HG03060 (cell line): Measurements from ENCODE around the gene MARS2.
"Not testable (repeated sequence)": the region's sequence is repeated elsewhere in the genome, so short reads cannot be mapped to it uniquely, and the experiment has no call there.

Experiments
- ATAC-seq: cut with Tn5 transposase; IDR thresholded peaks from one replicate; pipeline ENCODE4 v1.9.1; 2021; ENCODE audit warnings: low read depth, moderate number of reproducible peaks; ENCODE audit not compliant: unreplicated experiment

Gene MARS2

DNA sequence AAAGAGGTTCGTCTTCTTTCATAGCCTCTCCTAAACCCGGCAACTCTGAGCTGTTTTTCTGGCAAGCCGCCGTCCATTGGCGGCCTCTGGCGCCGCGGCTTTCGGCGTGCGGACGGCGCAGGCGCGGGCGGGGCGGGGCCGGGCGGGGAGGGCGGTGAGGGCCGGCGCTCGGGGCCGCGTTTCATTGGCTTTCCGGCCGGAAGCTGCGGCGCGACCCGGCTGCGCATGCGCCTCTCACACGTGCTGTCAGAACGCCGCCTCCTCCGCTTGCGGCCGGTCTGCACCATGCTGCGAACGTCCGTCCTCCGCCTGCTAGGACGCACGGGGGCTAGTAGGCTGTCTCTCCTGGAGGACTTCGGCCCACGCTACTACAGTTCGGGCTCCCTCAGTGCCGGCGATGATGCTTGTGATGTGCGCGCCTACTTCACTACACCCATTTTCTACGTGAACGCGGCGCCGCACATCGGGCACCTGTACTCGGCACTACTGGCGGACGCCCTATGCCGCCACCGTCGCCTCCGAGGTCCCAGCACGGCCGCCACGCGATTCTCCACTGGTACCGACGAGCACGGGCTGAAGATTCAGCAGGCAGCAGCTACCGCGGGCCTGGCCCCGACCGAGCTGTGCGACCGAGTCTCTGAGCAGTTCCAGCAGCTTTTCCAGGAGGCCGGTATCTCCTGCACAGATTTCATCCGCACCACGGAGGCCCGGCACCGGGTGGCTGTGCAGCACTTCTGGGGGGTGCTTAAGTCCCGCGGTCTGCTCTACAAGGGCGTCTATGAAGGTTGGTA, at the start of gene MARS2:
MARS2 (plus strand) TSS at position 249 of the 791 bp plus-strand sequence; CDS start at position 286, 37 bp downstream.
- ATAC-seq: peak; percentile 53

DNA sequence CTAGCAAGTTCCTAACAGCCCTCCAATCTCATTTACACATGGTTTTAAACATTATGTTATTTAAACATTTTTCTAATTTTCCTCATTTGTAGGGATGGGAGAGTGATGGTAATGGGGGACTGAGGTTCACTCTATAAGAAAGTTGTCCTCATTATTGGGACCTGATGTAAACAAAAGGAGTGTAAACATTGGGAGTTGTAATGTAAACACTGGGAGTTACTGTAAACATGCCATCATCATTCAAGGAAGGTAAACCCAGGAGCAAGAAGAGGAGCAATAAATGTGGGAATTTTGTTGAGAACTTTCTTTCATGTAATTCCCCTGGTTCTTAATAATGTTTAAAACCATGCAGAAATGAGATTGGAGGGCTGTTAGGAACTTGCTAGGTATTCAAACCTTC, 47.6 kb upstream of the MARS2 start:
- no peak for ATAC-seq

DNA sequence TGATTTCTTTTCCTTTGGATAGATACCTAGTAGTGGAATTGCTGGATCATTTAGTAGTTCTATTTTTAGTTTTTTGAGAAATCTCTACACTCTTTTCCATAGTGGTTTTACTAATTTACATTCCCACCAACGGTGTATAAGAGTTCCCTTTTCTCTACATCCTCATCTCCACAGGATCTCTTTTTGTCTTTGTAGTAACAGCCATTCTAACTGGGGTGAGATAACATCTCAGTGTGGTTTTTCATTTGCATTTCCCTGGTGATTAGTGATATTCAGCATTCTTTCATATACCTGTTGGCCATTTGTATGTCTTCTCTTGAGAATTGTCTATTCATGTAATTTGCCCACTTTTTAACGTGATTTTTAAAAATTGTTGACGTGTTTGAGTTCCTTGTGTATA, 43.5 kb upstream of the MARS2 start:
- no peak for ATAC-seq

DNA sequence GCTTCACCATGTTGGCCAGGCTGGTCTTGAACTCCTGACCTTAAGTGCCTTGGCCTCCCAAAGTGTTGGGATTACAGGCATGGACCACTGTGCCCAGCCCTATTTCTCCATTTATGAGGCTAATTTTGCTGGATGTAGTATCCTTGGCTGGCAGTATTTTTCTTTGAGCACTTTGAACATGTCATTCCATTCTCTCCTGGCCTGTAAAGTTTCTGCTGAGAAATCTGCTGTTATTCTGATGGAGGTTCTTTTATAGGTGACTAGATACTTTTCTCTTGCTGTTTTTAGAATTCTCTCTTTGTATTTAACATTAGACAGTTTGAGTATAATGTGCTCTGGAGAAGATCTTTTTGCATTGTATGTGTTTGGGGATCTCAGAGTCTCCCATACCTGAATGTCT, 38.9 kb upstream of the MARS2 start:
- ATAC-seq: no peak

DNA sequence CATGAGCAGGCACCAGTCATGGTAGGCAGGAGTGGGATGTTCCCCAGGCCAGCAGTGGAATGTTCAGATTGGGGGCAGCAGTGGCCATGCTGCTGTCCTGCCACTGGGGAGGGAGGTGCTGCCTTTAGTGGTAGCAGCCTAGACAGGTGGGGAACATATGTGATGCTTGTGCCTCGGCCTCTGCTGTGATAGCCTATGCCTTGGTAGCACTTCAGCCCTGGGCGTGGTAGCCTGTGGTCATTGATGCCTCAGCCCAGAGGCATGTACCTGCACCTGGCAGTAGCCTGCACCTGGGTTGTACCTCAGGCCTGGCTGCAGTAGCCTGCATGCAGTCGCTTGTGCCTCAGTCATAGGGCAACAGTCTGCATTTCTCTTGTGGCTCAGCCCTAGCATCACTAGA, 36.9 kb upstream of the MARS2 start:
- ATAC-seq: no peak

DNA sequence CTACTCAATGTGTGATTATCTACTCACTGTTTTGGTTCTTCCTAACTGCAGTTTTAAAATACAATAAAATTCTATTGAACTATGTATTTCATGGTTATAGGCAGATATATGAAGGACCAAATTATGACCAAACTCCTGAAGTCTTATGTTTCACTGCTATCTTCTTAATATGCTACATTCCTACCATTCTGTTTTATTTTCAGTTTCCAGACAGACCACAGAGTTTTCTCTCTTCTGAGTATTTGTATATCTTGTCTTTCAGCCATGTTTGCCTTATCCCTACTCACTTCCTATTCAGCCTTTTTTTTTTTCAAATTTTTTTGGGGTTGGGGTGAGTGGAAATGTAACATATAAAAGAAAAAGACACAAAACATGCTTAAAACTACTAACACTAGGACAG, 36.1 kb upstream of the MARS2 start:
- no peak for ATAC-seq

DNA sequence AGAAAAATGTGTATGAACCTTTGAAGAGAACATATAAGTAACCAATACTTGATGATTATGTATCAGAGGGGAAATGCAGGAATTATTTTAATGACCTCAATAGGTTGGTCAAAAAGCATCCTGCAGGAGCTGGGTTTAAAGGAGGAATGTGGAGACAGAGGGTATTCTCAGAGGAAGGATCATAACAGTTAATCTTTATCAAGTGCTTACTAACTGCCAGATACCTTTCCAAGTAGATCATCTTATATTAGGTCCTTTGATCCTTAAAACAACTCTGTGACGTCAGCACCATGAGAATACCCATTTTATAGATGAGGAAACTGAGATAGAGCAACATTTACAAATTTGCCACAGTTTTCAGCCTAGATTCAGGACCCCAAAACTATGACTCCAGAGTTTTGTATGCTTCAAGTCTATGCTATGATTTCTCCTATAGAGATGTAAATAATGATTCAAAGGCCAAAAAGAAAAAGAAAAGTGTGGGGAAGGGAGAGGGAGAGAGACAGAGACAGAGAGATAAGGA, 32.7 kb upstream of the MARS2 start:
- no peak for ATAC-seq

DNA sequence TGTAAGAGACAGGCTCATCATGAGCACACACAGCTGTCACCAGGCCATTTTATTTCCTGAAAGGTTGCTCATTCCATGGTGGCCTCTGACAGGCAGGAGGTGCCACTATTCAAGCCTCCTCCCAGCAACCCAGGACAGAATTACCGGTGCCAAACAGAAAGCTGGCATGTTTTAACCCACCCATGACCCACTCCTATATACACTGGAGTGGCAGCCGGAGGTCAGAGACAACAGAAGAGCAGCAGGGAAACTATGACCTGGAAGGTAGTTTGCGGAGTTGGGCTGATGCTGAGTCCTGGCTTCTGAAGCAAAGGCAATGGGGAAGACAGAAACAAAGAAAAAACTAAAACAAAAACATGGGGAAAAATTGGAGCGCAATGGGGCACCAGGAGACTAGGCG, 32.1 kb upstream of the MARS2 start:
- ATAC-seq: no peak

DNA sequence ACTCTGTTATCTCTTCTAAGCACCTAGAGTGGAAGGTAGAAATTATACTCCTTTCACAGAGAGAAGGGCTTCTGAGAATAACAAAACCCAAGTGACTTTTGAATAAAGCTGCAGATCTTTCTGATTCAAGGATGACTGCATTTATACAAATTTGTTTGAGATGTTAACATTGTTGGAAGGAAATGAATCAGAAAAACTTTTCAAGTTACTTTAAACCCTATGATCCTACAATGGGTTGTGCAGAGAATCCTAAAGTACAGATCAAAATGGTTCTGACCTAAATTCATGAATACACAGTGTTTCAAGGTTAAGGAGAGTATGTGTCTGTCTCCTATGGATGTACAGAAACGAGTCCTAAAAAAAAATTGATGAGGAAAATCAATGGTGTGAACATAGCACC, 31.6 kb upstream of the MARS2 start:
- ATAC-seq: no peak

DNA sequence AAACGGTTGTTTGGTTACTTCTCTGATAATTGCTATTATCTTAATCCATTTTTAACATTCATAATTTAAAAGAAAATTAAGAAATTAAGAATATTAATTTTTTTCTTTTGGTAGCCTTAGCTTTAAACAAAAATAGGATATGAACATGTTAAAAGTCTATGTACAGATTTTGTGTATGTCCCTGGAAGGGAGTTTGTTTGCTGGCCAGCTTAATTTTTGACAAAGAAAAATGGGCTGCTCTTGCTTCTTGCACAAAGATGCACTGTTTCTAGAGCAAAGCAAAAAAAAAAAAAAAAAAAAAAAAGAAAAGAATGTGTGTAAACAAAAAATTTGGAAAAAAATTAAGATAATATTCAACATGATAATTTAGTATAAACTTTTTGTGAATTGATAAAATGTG, 31.1 kb upstream of the MARS2 start:
- ATAC-seq: no peak

DNA sequence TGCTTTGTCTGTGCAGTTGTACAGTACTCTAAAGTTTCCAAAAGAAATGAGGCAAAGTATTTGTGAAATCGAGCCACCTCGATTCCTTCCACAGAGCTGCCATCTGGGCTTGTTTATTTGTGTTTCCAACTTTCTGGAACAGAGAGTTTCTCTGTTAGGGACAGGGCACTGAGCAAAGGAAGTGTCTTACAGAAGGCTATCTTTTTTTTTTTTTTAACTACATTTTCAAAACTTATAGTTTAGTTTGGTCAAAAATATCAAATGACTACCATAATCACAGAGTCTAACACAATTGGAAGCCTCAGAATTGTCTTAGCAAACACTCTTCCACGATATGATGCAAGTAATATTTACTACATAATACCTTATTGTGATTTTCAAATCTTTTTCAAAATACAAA, 30.6 kb upstream of the MARS2 start:
- no peak for ATAC-seq

DNA sequence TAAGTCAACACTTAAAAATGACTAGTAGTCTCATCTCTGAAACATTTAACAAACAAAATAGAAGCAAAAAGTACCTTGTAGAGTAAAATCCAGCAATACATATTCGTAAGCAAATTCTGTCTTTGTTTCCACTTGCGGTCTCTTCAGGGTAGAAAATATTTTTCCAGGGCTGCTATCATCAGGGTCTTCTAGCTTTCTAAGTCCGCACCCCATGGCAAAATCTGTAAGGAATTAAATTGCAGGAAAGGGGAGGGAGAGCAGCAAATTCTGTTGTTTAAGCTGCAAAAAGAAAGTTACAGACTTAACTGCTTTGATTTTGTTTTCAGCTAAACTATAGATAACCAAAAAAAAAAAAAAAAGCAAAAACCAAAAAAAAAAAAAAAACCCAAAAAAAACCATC, 29.9 kb upstream of the MARS2 start, which contains the start of gene RFTN2:
RFTN2 (minus strand) TSS at position 342 of the 400 bp plus-strand sequence; CDS start at position 213, 129 bp downstream.
- ATAC-seq: no peak

DNA sequence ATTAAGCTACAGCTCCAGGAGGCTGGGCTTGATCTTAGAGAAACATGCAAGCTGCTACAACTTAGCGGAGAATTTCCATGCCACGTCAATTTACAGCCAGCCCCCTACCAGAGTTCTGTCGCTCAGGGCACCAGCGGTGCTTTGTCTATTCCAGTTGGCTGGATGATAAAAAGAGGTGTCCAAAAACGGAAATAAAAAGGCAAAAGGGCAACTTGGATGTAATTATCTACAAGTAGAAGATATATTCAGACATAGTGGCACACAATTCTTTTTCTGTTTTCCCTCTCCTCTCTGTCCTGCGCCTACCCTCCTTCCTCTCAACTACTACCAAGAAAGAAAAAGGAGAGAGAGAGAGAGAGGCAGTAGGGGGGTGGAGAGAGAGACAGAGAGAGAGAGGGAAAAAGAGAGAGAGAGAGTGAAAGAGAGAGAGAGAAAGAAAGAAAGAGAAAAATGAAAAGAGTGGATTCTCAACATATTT, 29.4 kb upstream of the MARS2 start:
- no peak for ATAC-seq

DNA sequence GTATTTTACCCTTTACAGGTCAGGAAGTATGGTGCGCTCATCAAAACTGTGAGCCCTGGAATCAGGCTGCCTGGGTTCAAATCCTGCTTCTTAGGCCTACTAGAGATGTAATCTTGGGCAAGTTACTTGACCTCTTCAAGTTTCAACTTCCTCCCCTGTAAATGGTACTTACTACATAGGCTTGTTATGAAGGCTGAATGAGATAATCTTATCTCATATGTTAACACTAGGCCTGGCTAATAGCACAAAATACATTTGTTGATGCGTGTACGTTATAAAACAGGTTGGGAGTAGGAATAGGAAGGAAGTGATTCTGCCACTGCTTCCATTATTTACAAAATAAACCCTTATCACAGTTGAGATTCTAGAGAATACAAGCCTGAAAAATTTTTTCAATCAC, 28.1 kb upstream of the MARS2 start:
- no peak for ATAC-seq

DNA sequence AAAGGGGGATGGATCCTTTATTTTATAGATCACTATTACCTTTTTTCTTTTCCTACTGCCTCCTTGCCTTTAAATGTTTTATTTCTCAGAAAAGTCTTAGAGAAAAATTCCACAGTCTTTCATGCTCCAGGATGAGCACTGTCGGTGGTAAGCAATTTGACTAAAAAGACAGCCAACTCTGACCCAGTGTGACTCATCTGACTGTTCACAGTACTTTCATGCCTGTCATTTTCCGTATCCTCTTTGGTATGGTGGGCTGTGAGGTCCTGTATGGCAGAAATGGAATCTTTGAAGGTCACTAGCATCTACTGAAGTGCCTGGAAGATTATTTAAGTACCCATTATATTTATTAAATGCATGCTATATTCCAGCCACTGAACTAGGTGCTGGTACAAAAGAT, 27.7 kb upstream of the MARS2 start:
- no peak for ATAC-seq

DNA sequence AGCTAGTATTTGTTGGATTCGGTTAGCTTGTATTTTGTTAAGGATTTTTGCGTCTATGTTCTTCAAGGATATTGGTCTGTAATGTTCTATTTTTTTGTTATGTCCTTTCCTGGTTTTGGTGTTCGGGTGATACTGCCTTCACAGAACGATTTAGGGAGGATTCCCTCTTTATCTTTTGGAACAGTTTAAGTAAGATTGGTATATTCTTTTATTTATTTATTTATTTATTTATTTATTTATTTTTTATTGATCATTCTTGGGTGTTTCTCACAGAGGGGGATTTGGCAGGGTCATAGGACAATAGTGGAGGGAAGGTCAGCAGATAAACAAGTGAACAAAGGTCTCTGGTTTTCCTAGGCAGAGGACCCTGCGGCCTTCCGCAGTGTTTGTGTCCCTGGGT, 10.0 kb upstream of the MARS2 start:
- ATAC-seq: not testable (repeated sequence)

DNA sequence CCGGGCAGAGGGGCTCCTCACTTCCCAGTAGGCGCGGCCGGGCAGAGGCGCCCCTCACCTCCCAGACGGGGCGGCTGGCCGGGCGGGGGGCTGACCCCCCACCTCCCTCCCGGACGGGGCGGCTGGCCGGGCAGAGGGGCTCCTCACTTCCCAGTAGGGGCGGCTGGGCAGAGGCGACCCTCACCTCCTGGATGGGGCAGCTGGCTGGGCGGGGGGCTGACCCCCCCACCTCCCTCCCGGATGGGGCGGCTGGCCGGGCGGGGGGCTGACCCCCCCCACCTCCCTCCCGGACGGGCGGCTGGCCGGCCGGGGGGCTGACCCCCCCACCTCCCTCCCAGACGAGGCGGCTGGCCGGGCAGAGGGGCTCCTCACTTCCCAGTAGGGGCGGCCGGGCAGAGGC, 9.2 kb upstream of the MARS2 start:
- not testable (repeated sequence) for ATAC-seq

DNA sequence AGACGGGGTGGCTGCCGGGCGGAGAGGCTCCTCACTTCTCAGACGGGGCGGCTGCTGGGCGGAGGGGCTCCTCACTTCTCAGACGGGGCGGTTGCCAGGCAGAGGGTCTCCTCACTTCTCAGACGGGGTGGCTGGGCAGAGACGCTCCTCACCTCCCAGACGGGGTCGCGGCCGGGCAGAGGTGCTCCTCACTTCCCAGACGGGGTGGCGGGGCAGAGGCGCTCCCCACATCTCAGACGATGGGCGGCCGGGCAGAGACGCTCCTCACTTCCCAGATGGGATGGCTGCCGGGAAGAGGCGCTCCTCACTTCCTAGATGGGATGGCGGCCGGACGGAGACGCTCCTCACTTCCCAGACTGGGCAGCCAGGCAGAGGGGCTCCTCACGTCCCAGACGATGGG, 8.6 kb upstream of the MARS2 start:
- ATAC-seq: not testable (repeated sequence)

DNA sequence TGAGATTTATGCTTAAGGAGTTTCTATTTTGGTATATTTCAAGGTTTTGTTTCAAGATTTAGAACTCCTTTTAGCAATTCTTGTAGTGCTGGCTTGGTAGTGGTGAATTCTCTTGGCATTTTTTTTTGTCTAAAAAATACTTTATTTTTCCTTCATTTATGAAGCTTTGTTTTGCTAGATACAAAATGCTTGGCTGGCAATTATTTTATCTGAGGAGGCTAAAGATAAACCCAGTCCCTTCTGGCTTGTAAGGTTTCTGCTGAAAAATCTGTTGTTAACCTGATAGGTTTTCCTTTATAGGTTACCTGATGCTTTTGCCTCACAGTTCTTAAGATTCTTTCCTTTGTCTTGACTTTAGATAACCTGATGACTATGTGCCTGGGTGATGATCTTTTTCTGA, 5.4 kb upstream of the MARS2 start:
- not testable (repeated sequence) for ATAC-seq

DNA sequence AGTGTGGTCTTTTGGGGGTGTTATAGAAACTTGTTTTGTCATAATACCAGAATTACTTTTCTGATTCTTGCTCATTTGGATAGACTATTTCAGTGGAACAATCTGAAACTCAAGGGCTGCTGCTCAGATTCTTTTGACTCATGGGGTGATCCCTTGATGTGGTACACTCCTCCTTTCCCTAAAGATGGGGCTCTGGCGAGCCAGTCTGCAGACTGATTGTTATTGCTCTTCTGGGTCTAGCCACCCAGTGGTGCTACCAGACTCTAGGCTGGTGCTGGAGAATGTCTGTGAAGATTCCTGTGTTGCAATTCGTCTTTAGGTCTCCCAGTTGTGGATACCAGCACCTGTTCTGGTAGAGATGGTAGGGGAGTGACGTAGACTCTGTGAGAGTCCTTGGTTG, 4.2 kb upstream of the MARS2 start:
- no peak for ATAC-seq

DNA sequence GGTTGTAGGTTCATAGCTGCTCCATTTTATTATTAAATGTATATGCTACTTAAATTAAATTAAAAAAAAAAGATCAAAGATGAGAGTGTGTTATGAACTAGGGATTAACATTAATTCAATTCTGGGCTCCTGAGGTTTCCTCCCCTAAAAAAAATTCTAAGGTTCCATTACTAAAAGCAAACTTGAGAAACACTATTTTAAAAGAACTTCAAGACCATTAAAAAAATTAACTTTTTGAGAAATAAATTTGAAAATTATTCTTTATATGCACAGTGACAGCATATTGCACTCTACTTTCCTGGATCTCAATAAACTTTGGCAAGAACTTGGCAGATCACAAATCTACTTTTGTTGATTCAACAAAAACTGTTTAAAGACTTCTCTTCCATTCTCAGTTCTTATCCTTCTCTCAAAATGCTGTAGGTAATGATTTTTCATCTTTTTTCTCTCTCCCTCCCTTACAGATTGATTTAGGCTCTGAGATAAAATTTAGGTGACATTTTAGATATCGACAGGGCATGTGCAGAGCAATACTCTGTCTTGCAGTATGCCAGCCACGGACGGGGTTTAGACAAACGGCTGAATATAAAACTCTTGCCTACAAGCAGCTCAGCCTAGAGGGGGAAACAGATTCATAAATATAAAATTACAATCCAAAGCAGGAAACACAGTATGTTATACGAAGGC, 592 bp upstream of the MARS2 start:
- ATAC-seq: peak; percentile 28
